HG02623 (cell line): ENCODE measurements around the gene PPP1R13L.
"Not testable (repeated sequence)": the region's sequence is repeated elsewhere in the genome, so short reads cannot be mapped to it uniquely, and the experiment has no call there.

ENCODE experiments used
- ATAC-seq: cut with Tn5 transposase; IDR thresholded peaks from one replicate; pipeline ENCODE4 v1.9.1; 2021; ENCODE audit warnings: moderate library complexity; ENCODE audit not compliant: unreplicated experiment

Gene PPP1R13L

DNA sequence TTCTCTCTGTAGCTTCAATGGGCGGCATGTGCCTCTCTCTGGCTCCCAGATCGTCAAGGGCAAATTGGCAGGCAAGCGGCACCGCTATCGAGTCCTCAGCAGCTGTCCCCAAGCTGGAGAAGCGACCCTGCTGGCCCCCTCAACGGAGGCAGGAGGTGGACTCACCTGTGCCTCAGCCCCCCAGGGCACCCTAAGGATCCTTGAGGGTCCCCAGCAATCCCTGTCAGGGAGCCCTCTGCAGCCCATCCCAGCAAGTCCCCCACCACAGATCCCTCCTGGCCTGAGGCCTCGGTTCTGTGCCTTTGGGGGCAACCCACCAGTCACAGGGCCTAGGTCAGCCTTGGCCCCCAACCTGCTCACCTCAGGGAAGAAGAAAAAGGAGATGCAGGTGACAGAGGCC, 3.3 kb upstream of the PPP1R13L start:
- no peak for ATAC-seq

DNA sequence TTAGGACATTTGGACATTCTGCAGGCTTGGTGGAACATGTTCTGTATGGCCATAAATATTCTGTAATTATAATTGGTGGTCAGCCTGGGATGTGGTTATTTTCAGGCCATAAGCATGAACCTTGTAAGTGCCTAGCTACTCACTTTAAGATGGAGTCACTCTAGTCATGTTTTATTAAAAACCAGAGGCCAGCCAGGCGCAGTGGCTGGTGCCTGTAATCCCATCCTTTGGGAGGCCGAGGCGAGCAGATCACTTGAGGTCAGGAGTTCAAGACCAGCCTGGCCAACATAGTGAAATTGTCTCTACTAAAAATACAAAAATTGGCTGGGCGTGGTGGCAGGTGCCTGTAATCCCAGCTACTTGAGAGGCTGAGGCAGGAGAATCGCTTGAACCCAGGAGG, 2.7 kb upstream of the PPP1R13L start:
- ATAC-seq: not testable (repeated sequence)

DNA sequence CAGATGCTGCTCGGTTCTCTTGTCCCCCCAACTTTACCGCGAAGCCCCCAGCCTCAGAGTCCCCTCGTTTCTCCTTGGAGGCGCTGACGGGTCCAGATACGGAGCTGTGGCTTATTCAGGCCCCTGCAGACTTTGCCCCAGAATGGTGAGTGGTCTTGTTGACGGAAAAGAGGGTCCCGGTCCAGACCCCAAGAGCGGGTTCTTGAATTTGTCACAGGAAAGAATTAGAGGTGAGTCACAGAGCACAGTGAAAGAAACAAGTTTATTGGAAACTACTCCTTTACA, 2.2 kb upstream of the PPP1R13L start:
- no peak for ATAC-seq

DNA sequence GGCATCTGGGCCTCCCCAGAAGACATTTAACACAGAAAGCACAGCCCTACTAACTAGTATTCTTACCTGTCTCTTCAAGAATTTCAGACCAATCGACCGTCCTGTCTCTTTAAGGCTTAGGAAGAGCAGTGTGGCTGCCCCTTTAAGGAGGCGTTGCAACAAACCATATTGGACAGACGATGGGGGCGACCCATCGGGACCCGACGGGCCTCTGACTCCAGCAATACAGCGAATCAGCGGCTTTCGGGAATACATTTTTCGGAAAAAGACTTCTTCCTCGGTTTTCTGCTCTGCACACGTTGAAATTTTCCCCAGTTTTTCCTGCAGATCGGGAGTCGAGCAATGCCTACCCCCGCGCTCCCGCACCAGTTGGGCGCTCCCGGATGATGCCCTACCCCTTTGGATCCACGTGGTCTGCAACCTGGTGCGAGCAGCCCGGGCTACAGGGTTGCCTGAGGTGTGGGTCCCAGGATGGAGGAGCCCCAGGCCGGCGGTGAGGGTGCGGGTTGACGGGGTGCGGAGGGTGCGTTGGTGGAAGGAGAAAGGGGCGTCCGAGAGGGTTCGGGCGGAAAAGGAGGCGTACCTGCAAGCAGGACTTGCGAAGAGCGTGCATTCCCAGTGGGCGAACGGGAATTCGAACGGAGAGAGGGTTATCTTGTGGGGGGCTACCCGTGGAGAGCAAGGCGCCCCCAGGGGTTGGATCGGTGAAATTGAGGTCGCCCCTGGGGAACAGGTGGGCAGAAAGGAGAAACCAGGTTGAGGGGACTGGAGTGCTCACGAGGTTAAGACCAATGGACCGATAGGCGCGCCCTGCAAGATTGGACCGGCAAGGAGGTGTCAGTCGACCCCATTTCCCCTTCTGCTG, 1.6 kb upstream of the PPP1R13L start, which contains the start of gene POLR1G:
POLR1G (plus strand) TSS at position 419 of the 865 bp plus-strand sequence; CDS start at position 472, 53 bp downstream.
- peak; percentile 66 for ATAC-seq

DNA sequence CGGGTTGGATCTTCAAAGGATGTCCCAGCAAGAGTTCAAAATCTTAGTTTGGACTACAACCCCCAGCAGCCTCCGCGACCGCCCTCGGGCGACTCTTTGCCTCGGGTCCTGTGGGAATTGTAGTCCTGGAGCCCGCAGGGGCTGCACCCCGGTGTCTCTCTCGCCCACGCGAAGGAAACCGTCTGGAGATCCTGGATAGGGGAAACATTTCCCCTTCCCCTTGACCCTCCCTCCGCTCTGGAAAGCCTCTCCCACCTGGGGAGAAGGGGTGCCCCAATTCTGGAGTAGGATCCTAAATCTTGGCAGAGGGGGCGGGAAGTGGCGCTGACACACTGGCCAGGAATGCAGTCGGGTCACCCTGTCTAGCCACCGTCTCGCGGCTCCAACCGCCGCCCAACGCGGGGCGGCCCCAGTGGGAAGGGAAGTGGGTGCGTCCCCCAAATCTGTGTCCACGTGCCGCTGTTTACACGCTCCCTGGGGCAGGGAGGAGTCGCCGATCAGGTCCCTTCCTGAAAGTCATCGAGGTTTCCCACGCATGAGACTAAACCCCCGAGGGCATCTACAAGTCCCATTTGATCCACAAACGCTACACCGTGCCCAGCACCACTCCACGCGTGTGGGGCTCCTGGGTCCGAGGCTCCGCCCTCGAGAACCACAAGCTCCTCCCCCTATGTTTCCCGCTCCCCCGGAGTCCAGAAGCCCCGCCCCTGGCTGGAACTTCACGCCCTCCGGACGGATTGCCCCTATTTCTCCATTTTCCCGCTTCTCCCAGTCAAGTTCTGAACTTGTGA, 761 bp upstream of the PPP1R13L start:
- ATAC-seq: peak; percentile 32

DNA sequence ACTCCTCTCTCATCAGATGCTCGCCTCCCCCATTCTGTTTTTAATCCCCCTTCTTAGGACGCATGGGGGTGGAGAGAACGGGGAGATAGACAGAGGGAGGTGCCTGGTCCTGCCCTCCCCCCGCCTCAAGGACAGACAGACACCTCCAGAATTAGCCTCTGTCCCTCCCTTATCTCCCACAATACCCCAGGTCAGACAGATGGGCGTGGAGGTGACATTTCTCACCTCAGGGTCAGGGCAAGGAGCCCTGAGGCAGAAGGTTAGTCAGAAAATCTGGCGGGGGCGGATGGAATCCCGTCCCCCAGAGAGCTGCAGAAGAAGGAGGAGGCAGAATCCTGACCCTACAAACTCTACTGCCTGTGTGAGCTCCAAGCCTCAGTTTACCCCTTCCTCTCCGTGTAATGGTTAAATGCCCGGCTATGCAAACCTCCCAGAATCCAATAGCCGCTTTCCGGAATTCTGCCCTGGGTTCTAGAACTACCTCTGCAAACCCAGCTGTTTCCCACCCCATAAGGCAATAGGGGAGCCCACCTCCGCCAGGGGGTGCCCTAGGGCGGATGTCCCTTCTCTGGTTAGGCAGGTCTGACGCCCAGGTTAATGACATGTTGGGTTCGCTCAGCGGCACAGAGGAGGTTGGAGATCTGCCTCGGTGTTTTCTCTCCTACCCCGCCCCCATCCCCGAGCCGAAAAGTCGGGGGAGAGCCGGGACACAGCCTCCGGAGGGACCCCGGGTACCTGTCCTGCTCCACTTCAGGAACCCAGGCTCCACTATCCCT, 900 bp downstream of the PPP1R13L start:
- no peak for ATAC-seq

DNA sequence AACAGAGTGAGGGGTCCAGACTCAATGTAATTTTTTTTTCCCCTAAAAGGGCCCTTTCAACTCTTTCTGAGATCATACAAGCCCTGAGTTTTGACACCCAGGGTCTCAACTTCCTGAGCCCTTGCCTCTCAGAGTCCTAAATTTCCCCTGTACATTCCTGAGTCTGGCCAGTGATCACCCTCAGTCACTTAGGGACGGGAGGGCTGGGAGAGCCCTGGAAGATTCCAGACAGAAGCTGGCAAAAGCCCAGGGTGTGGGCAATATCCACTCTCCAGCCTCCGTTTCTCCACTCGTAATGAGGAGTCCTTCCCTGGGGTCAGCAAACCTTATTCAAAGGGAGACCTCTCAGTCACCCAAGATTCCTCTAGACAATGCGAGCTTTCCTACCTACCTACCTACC, 1.6 kb downstream of the PPP1R13L start:
- ATAC-seq: no peak

DNA sequence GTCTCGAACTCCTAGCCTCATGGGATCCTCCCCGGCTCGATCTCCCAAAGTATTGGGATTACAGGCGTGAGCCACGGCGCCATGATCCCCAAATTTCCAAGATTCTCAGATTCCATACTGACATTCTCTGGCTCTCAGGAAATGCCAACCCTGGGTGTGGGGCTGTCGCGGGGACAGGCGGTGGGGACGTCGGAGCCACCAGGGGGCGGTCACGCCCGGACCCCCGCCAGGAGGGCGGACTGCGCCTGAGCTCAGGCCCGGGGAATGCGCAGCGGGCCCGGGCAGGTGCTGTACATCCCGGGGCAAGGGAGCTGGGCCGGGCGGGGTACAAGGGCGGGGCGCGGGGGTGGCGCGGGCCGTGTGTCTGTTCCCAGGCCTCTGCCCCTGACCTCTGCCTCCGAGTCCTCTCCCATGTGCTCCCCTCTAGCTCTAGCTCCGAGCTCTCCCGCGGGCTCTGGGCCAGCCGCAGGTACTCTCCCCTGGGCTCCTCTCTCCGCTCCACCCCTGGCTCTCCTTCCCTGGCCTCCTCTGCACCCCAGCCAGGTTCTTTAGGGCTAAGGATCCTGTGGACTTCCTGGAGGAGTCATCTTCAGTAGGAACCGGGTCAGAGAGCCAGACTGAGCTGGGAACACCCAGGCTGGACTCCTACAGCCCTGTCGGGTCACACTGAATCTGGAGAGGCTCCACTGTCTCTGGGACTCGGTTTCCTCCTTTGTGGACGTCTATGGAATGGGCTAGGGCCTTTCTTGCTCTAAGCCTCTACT, 2.4 kb downstream of the PPP1R13L start:
- ATAC-seq: no peak

DNA sequence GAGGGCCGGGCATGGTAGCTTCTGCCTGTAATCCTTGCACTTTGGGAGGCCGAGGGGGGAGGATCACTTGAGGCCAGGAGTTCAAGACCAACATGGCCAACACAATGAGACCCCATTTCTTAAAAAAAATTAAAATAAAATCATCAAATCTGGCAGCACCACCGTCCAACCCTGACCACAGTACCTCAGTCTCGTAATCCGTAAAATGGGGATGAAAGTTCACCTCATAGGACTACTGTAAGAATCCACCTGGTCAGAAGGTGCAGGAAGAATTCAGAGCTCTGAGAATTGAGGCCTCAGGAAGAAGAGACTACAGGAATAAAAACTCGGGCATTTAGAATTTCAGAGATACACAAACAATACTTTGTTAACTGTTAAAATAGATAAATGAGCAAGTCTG, 3.1 kb downstream of the PPP1R13L start:
- ATAC-seq: no peak

DNA sequence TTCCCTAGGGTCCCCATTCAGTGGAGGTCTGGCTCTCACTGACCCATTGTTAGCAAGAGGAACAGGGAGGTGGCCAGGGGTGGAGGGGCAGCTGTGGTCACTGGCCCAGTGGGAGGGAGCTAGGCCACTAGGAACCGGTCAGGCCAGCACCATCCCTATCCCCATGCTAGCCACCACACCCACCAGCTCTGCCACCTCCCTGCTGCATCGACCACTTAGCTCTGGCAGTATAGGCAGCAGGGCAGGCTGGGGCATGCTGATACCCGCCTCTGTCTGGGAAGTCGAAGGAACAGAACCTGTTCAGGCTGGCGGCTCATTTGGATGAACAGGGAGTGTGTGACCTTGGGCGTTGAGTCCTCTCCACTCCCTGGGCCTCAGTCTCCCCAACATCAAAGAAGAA, 4.7 kb downstream of the PPP1R13L start:
- ATAC-seq: no peak

DNA sequence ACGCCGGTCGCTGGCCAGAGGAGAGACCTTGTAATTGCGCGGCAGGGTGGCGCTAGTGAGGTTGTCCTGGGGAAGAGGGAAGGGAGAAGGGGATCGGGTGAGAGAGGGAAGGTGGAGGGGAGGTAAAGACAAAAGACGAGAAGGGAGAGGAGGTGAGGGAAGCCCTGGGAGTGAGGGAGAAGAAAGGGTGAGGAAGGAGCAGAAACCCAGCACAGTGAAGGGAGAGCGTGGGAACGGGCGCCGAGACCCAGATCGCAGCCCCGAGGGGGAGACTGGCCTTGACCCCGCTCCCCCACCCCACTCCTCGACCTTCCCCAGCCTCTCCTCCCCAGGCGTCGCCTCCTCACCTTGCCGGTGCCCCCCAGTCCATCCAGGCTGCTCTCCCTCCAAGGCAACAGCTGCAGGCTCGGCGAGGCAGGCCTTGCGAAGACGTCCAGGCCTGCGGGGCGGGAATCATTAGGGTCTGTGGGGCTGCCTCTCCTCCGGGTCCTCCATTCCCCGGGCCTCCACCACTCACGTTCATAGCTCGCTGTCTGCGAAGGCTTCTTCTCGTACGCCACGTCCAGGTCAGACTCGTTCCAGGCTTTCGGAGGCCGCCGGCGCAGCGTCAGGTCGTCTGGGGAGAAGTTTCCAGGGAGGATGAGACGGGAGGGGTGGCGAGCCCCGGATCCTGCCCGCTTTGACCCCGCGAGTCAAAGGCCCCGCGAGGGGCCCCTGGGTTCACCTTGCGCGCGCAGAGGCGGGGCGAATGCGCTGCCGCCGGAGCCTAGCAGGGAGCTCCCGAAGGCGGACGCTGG, 8.8 kb downstream of the PPP1R13L start:
- ATAC-seq: no peak

DNA sequence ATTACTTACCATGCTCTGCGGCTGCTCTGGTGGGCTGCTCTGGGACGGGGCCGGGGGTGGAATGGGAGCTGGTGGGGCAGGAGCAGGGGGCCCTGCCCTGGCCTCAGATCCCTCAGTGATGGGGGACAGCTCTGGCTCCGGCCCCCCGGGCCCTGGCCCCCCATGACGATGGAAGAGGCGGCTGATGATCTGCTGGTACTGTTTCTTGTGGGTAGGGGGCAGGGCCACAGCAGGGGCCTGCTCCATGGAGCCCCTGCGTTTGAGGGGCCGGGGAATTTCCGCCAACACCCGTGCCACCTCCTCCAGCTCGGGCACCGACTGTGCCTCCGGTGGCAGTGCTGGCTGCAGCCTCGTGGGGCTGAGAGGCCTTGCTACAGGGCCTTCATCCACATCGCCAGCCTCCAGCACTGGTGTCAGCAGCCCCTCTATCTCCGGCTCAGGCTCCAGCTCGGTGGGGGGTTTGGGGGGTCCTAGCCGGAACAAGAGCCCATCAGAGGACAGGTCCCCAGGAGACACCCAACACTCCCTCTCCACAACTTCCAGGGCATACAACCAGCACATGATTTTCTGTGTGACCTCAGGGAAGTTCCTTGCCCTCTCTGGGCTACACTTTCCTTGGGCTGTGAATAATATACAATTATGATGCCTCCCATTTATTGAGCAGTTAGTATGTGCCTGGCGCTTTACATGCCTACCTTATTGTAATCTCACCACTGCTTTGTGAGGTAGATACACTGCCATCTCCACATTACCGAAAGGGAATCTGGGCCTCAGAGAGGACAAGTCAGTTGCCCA, 12.8 kb downstream of the PPP1R13L start:
- ATAC-seq: no peak

DNA sequence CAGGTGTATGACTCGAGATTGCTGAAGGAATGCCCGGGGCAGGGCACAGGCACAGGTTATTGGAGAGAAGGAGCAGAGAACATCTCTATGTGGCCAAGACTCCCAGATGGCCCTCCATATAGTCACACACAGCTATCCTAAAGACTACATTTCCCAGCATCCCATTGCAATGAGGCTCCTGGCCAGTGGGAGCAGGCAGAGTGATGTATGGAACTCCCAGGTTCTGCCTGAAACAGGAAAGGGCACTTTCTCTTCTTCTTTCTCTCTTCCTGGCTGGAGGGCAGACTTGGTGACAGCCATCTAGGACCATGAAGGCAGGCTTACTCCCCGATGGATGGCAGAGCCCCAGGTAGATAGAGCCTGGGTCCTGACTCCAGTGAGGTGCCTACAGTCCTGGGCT, 13.5 kb downstream of the PPP1R13L start:
- no peak for ATAC-seq

DNA sequence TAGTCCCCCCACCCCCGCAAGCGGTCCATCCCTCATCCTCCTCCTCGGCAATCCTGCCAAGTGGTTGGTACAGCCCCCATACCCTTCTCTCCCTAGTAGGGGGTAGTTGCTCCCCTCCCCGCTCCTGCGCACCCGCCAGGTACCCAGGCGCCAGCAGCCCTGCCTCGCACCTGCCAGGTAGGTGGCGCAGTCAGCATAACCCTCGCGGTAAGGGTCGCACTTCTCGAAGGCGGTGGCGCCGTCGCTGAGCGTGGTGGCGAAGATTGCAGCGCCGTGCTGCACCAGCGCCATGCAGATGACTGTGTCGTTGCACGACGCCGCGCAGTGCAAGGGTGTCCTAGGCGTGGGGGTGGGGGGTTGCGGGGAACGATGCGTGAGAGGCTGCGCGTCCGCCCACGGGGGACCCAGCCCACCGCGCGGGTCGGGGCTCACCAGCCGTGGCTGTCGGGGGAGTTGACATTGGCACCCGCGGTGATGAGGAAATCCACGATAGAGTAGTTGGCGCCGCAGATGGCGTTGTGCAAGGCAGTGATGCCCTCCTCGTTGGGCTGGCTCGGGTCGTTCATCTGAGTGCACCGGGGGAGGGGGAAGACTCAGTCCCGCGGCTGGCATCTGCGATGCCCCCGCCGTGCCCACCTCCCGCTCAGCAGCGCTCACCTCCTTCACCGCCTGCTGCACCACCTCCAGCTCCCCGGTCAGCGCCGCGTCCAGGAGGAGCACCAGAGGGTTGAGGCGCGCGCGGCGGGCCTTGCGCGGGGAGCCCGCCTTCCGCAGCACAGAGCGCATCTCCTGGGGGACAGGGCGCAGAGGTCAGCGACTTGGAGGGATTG, 19.3 kb downstream of the PPP1R13L start:
- ATAC-seq: no peak

DNA sequence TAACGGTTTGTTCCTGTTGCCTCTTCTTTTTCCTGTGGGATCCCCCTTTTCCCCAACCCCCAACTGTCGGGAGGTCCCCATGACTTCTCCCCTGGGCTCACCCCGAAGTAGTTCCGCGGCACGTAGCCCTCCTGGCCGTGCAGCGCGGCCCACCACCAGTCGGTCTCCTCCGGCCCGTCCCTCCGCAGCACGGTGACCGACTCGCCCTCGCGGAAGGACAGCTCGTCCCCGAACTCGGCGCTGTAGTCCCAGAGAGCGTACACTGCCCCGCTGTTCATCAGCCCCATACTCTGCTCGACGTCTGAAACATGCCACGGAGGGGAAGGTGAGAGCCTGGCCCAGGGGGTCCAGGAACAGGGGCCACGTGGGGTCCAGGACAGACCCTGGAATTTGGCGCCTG, 22.4 kb downstream of the PPP1R13L start:
- ATAC-seq: no peak

DNA sequence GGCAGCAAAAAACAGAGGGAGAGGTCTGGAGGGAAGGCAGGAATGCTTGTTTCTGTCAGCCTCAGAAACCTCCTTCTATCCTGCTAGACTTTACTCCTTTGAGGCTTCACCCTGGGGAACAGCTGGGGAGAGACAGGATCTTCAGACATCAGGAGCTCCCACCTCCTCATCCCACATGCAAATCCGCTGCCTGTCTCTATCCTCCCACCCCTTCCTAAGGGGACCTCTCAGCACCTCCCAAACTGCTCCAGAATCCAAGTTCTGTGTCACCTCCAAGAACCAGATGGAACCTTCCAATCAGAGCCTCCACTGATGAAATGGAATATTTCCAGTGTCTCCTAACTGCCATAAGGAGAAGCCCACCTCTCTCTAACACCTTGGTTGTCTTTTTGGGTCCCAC, 24.8 kb downstream of the PPP1R13L start:
- ATAC-seq: no peak

DNA sequence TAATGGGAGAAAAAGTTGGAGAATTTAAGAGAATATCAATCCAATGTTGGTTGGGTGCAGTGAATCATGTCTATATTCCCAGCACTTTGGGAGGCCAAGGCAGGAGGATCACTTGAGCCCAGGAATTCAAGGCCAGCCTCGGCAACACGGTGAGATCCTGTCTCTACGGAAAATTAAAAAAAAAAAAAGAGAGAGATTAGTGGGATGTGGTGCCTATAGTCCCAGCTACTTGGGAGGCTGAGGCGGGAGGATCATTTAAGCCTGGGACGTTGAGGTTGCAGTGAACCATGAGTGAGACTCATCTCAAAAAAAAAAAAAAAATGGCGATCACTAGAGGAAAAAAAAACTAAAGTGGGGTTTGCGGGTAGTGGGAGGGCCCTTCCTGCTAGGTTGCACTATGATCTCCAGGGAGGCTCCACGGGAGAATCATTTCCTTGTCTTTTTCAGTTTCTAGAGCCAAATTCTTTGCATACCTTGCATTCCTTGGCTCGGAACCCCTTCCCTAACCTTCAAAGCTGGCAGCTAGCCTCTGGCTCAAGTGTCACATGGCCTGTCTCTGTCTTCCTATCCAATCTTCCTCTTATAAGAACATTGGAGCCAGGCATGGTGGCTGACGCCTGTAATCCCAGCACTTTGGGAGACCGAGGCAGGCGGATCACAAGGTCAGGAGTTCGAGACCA, 28.7 kb downstream of the PPP1R13L start:
- ATAC-seq: no peak
